Measurements from ENCODE around the gene INPP5B. TPM values are rescaled to one million over a fixed set of nuclear protein-coding genes. Genes with fewer than 3 reads are reported as not detected.
A peak's percentile ranks its signal among the peaks of the same experiment; 100 is the strongest.
"Not testable (repeated sequence)": the region's sequence is repeated elsewhere in the genome, so short reads cannot be mapped to it uniquely, and the experiment has no call there.

Gene INPP5B
- total RNA-seq, 1 donor from 2014 or later = 19.4 TPM

GRCh38 chr1:37915476-37916093 lies 31.3 kb downstream of the INPP5B start:
- ATAC-seq (no peak), DNase-seq (ENCODE audit: low spot score) (no peak)

- DNase-seq (ENCODE audit: low spot score) (no peak), ATAC-seq (no peak)
Observed at GRCh38 chr1:37914719-37915475, 32.0 kb downstream of the INPP5B start.

GRCh38 chr1:37911478-37911877 lies 35.4 kb downstream of the INPP5B start:
- DNase-seq (ENCODE audit: low spot score); ATAC-seq: not testable (repeated sequence)

- not testable (repeated sequence) for ATAC-seq; DNase-seq (ENCODE audit: low spot score)
Observed at GRCh38 chr1:37910886-37911285, 36.0 kb downstream of the INPP5B start.

GRCh38 chr1:37908531-37908930 lies 38.3 kb downstream of the INPP5B start:
- DNase-seq (ENCODE audit: low spot score); ATAC-seq: not testable (repeated sequence)

- DNase-seq (ENCODE audit: low spot score) = not testable (repeated sequence)
Observed at GRCh38 chr1:37907416-37908125, 39.3 kb downstream of the INPP5B start.

GRCh38 chr1:37906591-37906990 lies 40.3 kb downstream of the INPP5B start:
- not testable (repeated sequence) for DNase-seq (ENCODE audit: low spot score); ATAC-seq

More at GRCh38 chr1:37907416-37908125, 39.3 kb downstream of the INPP5B start:
- ATAC-seq = not testable (repeated sequence)

- no peak for DNase-seq (ENCODE audit: low spot score)
Observed at GRCh38 chr1:37905727-37906126, 41.1 kb downstream of the INPP5B start.

GRCh38 chr1:37903921-37904320 lies 42.9 kb downstream of the INPP5B start:
- DNase-seq (ENCODE audit: low spot score); ATAC-seq: not testable (repeated sequence)

More at GRCh38 chr1:37905727-37906126, 41.1 kb downstream of the INPP5B start:
- no peak for ATAC-seq

GRCh38 chr1:37902983-37903382 lies 43.9 kb downstream of the INPP5B start:
- ATAC-seq (no peak), DNase-seq (ENCODE audit: low spot score) (no peak)

GRCh38 chr1:37901893-37902225 lies 45.0 kb downstream of the INPP5B start:
- no peak for ATAC-seq
- no peak for DNase-seq (ENCODE audit: low spot score)

GRCh38 chr1:37901191-37901892 lies 45.5 kb downstream of the INPP5B start:
- peak; percentile 25 for ATAC-seq
- DNase-seq (ENCODE audit: low spot score) = no peak

GRCh38 chr1:37897563-37897962 lies 49.3 kb downstream of the INPP5B start:
- DNase-seq (ENCODE audit: low spot score); ATAC-seq: not testable (repeated sequence)

- ATAC-seq = peak; percentile 36
- no peak for DNase-seq (ENCODE audit: low spot score)
Observed at GRCh38 chr1:37893673-37894072, 53.2 kb downstream of the INPP5B start.

GRCh38 chr1:37892151-37893047 lies 54.5 kb downstream of the INPP5B start:
- no peak for DNase-seq (ENCODE audit: low spot score)
- no peak for ATAC-seq

GRCh38 chr1:37890378-37891014 lies 56.4 kb downstream of the INPP5B start:
- DNase-seq (ENCODE audit: low spot score) (no peak), ATAC-seq (peak; percentile 85)

GRCh38 chr1:37888022-37888700 lies 58.7 kb downstream of the INPP5B start:
- ATAC-seq (no peak), DNase-seq (ENCODE audit: low spot score) (no peak)

GRCh38 chr1:37884145-37884544 lies 62.7 kb downstream of the INPP5B start:
- DNase-seq (ENCODE audit: low spot score) = no peak
- ATAC-seq = no peak

GRCh38 chr1:37883671-37884070 lies 63.2 kb downstream of the INPP5B start:
- ATAC-seq (no peak), DNase-seq (ENCODE audit: low spot score) (no peak)
